PC-9 (cell line): ENCODE results near the gene ITGB7.

Experiments
- CTCF ChIP-seq: fragments of 200-600 bp; sonication (generic); conservative IDR thresholded peaks from 2 replicates; pipeline ENCODE4 v1.6.1; 2017; ENCODE audit warnings: mixed run types, antibody characterized with exemption, mild to moderate bottlenecking, moderate library complexity
- EZH2 ChIP-seq: fragments of 200-600 bp; sonication (generic); IDR thresholded peaks from 2 replicates; pipeline ENCODE4 v1.8.0; 2017; ENCODE audit warnings: antibody characterized with exemption, low read depth

- TF ChIP-seq CTCF (no peak), EZH2 (no peak)
These were observed 15.8 kb downstream of the ITGB7 start for GRCh38 chr12:53191096-53191884.
